ENCODE results near the gene TAF1. TPM values are rescaled to one million over a fixed set of nuclear protein-coding genes. Genes with fewer than 3 reads are reported as not detected.
"Not testable (repeated sequence)": the region's sequence is repeated elsewhere in the genome, so short reads cannot be mapped to it uniquely, and the experiment has no call there.

The TAF1 gene
- polyA plus RNA-seq, 1 of the 3 experiments (the other 2 are of a cell fraction): 25.0 TPM

DNA sequence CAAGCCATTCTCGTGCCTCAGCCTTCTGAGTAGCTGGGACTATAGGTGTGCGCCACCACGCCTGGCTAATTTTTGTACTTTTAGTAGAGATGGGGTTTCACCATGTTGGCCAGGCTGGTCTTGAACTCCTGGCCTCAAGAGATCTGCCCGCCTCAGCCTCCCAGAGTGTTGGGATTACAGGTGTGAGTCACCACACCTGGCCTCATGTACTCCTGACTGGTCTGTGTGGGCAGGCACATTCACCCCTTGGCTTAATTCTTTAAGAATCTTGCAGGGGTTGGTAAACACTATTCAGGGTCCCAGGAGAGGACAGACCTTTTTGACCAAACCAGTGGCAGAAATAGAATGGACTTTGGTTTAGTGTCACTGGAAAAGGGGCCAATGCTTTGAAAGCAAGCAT lies 25.6 kb downstream of the TAF1 start:
- H3K4me1 ChIP-seq (ENCODE audit: control insufficient read depth in 1 of 2, insufficient read depth in 2 of 2, low read depth in 1 of 2, low read length in 1 of 2); H3K4me2 ChIP-seq; H3F3A ChIP-seq (replicated peaks; ENCODE audit: insufficient read depth); H3K9ac ChIP-seq; H3K27ac ChIP-seq (ENCODE audit: low read depth in 2 of 2, low read length in 1 of 2); H3K9me3 ChIP-seq; H3K27me3 ChIP-seq (ENCODE audit: insufficient read depth); H3K79me2 ChIP-seq (ENCODE audit: insufficient read depth); CTCF ChIA-PET; H2AFZ ChIP-seq (ENCODE audit: low read depth); DNase-seq; POLR2A ChIA-PET; H3K4me3 ChIP-seq (ENCODE audit: low read depth in 2 of 2, low read length in 1 of 2); H3K9me2 ChIP-seq; H4K20me1 ChIP-seq (ENCODE audit: insufficient read depth): not testable (repeated sequence)
- WGBS (ENCODE audit: low lambda C conversion rate): 100% methylated on average over 4 of the region's 4 CpGs
- H3K36me3 ChIP-seq (replicated peaks in 1 of 2; ENCODE audit: control insufficient read depth in 1 of 2, insufficient read depth in 2 of 2, low read length in 1 of 2): peaks cover 64 to 82% of the 10 kb centered on the region in 2 experiments

DNA sequence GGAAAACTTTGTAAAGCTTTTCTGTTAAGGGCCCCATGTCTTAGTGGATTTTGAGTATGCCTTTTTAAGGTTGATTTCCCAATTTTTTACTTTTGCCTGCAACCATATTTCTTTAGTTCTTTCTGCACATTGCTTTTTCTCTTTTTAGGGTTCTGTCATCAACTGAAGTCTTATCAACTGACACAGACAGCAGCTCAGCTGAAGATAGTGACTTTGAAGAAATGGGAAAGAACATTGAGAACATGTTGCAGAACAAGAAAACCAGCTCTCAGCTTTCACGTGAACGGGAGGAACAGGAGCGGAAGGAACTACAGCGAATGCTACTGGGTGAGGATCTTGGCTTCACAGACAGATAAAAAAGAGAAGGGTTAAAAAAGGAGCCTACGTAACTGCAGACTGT lies 27.8 kb downstream of the TAF1 start:
- Histone ChIP-seq H3K9me3 (no peaks in the 10 kb centered on the region), H4K20me1 (ENCODE audit: insufficient read depth) (no peaks in the 10 kb centered on the region), H3F3A (replicated peaks; ENCODE audit: insufficient read depth) (no peaks in the 10 kb centered on the region), H2AFZ (ENCODE audit: low read depth) (no peak overlapping the region), H3K27ac (ENCODE audit: low read depth in 2 of 2, low read length in 1 of 2) (no peak overlapping the region), H3K4me3 (ENCODE audit: low read depth in 2 of 2, low read length in 1 of 2) (no peak overlapping the region), H3K79me2 (ENCODE audit: insufficient read depth) (no peaks in the 10 kb centered on the region), H3K27me3 (ENCODE audit: insufficient read depth) (no peaks in the 10 kb centered on the region), H3K4me1 (ENCODE audit: control insufficient read depth in 1 of 2, insufficient read depth in 2 of 2, low read depth in 1 of 2, low read length in 1 of 2) (no peaks in the 10 kb centered on the region), H3K9ac (no peak overlapping the region), H3K9me2 (no peaks in the 10 kb centered on the region), H3K36me3 (replicated peaks in 1 of 2; ENCODE audit: control insufficient read depth in 1 of 2, insufficient read depth in 2 of 2, low read length in 1 of 2) (peaks cover 58 to 78% of the 10 kb centered on the region in 2 experiments), H3K4me2 (no peak overlapping the region)
- WGBS (ENCODE audit: low lambda C conversion rate): 94% methylated on average over 5 of the region's 5 CpGs
- DNase-seq: no peak
- ChIA-PET POLR2A (interaction anchor here (0.6 kb wide), 1 partner anchor 25 kb away, joined by 3 read pairs; no protein-coding TSS in a partner anchor), CTCF (no interaction called here)
- no peak for TF ChIP-seq RCOR1 (IDR thresholded peaks at IDR 0.05; ENCODE audit: low read length)

DNA sequence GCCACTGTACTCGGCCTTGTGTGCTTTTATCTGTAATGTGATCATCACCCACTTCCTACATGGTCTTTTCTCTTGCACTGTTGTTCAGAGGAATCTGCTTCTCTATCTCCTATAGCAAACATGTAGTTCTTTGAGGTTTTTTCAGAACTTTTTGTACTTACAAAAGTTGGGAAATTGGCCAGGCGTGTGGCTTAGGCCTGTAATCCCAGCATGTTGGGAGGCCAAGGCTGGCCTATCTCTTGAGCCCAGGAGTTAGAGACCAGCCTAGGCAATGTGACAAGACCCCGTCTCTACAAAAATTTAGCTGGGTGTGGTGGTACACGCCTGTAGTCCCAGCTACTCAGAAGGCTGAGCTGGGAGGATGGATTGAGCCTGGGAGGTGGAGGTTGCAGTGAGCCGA lies 30.4 kb downstream of the TAF1 start:
- TF ChIP-seq NFIC (IDR thresholded peaks at IDR 0.05; ENCODE audit: borderline replicate concordance) (no peak), EZH2phosphoT487 (IDR thresholded peaks at IDR 0.05; ENCODE audit: borderline replicate concordance, low read depth) (no peak), TEAD4 (IDR thresholded peaks at IDR 0.05; ENCODE audit: borderline replicate concordance, insufficient read depth) (no peak), JUND (IDR thresholded peaks at IDR 0.05) (no peak), MEF2A (IDR thresholded peaks at IDR 0.05; ENCODE audit: borderline replicate concordance, low read depth) (no peak), GABPA (IDR thresholded peaks at IDR 0.05; ENCODE audit: low read depth) (no peak), RCOR1 (IDR thresholded peaks at IDR 0.05; ENCODE audit: low read length) (no peak), TAF1 (IDR thresholded peaks at IDR 0.05; ENCODE audit: borderline replicate concordance, low read depth, low read length) (no peak)
- TF ChIP-seq, protein P1, sequence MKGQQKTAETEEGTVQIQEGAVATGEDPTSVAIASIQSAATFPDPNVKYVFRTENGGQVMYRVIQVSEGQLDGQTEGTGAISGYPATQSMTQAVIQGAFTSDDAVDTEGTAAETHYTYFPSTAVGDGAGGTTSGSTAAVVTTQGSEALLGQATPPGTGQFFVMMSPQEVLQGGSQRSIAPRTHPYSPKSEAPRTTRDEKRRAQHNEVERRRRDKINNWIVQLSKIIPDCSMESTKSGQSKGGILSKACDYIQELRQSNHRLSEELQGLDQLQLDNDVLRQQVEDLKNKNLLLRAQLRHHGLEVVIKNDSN (IDR thresholded peaks at IDR 0.05; ENCODE audit: borderline replicate concordance, low read depth): no peak
- TF ChIP-seq, protein P2, sequence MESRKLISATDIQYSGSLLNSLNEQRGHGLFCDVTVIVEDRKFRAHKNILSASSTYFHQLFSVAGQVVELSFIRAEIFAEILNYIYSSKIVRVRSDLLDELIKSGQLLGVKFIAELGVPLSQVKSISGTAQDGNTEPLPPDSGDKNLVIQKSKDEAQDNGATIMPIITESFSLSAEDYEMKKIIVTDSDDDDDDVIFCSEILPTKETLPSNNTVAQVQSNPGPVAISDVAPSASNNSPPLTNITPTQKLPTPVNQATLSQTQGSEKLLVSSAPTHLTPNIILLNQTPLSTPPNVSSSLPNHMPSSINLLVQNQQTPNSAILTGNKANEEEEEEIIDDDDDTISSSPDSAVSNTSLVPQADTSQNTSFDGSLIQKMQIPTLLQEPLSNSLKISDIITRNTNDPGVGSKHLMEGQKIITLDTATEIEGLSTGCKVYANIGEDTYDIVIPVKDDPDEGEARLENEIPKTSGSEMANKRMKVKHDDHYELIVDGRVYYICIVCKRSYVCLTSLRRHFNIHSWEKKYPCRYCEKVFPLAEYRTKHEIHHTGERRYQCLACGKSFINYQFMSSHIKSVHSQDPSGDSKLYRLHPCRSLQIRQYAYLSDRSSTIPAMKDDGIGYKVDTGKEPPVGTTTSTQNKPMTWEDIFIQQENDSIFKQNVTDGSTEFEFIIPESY (IDR thresholded peaks at IDR 0.05; ENCODE audit: borderline replicate concordance, low read depth): no peak
- Histone ChIP-seq H3K9me3 (no peaks in the 10 kb centered on the region), H3K4me3 (ENCODE audit: low read depth in 2 of 2, low read length in 1 of 2) (no peak overlapping the region), H2AFZ (ENCODE audit: low read depth) (no peak overlapping the region), H3K27me3 (ENCODE audit: insufficient read depth) (no peaks in the 10 kb centered on the region), H3K9me2 (no peaks in the 10 kb centered on the region), H3K9ac (no peak overlapping the region), H3K36me3 (replicated peaks in 1 of 2; ENCODE audit: control insufficient read depth in 1 of 2, insufficient read depth in 2 of 2, low read length in 1 of 2) (peaks cover 56 to 67% of the 10 kb centered on the region in 2 experiments), H3K4me1 (ENCODE audit: control insufficient read depth in 1 of 2, insufficient read depth in 2 of 2, low read depth in 1 of 2, low read length in 1 of 2) (no peaks in the 10 kb centered on the region), H3K4me2 (no peak overlapping the region), H3K79me2 (ENCODE audit: insufficient read depth) (no peaks in the 10 kb centered on the region), H4K20me1 (ENCODE audit: insufficient read depth) (no peaks in the 10 kb centered on the region), H3F3A (replicated peaks; ENCODE audit: insufficient read depth) (no peaks in the 10 kb centered on the region), H3K27ac (ENCODE audit: low read depth in 2 of 2, low read length in 1 of 2) (no peak overlapping the region)
- POLR2A ChIA-PET: no interaction called here
- WGBS (ENCODE audit: low lambda C conversion rate): 95% methylated on average over 5 of the region's 5 CpGs
- CTCF ChIA-PET: no interaction called here
- DNase-seq: no peak
